Activated gamma-delta T cell treated with Interleukin-2 at 50 U/mL for 16 hours (primary cell): ENCODE data around the gene PLEKHO2.
"Not testable (repeated sequence)": the region's sequence is repeated elsewhere in the genome, so short reads cannot be mapped to it uniquely, and the experiment has no call there.

Source experiments
- DNase-seq: peaks from one replicate; pipeline ENCODE4 v3.0.0-alpha.2; 2020

The PLEKHO2 gene, protein sequence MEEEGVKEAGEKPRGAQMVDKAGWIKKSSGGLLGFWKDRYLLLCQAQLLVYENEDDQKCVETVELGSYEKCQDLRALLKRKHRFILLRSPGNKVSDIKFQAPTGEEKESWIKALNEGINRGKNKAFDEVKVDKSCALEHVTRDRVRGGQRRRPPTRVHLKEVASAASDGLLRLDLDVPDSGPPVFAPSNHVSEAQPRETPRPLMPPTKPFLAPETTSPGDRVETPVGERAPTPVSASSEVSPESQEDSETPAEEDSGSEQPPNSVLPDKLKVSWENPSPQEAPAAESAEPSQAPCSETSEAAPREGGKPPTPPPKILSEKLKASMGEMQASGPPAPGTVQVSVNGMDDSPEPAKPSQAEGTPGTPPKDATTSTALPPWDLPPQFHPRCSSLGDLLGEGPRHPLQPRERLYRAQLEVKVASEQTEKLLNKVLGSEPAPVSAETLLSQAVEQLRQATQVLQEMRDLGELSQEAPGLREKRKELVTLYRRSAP

DNA sequence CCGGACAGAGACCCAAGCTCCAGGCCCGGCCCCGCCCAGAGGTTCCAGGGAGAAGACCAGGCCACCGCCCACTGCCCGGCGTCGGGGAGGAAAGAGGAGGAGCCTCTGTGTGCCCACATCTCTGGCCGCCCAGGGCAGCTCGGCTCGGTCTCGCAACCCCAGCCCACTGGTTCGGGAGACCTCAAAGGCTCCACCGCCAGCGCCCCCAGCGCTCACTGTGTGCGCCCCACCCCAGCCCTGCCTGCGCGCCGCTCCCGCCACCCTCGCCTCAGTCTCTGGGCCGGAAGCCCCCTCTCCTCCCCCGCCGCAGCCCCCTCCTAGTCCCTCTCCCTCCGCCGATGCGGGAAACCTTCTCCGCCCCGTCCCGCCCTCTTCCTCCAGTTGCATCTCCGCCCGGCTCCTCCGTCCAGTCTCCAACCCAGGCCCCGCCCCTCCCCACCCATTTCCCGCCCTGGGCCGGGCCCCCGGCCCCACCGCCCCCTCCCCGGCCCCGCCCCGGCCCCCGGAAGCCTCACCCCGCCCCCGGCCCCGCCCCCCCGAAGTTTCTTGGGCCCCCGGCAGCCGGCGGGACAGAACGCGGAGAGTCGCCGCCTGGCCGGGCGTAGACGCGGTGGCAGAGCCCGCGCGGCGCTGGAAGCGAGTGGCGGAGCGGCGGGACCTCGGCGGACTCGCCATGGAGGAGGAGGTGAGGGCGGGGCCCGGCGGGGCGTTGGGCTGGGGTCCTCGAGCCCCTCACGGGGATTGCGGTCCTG, at the start of gene PLEKHO2:
TSS of gene PLEKHO2 (plus strand) at position 572 of the 752 bp plus-strand sequence. CDS start at position 674, 102 bp downstream.
- DNase-seq: peak; percentile 91

DNA sequence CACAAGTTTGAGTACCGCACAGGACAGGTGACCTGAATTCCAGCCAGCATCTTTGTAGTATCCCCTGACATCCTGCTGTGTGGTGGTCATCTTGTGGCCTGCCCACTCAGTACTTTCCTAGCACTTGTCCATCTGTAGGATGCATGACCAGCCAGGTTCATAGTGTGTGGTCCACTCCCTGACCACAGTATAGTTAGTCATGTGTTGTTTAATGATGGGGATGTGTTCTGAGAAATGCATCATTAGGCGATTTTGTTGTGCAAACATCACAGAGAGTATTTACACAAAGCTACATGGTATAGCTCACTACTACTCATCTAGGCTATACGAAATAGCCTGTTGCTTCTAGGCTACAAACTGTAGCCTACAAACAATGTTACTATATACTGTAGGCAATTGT, 49.4 kb upstream of the PLEKHO2 start:
- DNase-seq: no peak

- not testable (repeated sequence) for DNase-seq
Measured at GRCh38 chr15:64795299-64795698, 46.4 kb upstream of the PLEKHO2 start.

GRCh38 chr15:64795921-64796320, 45.8 kb upstream of the PLEKHO2 start:
- not testable (repeated sequence) for DNase-seq

GRCh38 chr15:64798905-64799304, 42.8 kb upstream of the PLEKHO2 start:
- not testable (repeated sequence) for DNase-seq

GRCh38 chr15:64800476-64800875, 41.2 kb upstream of the PLEKHO2 start:
- no peak for DNase-seq

DNA sequence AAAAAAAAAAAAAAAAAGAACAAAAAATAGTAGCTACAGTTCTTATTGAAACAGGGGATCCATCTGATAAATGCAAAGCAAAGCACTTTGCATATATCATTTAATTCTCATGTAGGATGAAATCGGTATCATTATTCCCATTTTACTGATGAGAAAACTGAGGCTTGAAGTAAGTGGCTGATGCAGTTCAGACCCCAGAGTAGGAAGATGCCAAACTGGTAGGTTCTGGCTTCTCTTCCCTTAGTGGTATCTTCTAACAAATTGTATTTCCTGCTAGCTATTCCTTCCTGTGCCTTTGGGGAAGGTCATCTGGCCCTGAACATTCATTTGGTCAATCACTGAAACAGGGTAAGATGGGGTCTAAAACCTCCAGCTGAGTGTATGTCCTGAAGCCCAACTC, 38.2 kb upstream of the PLEKHO2 start:
- no peak for DNase-seq

DNA sequence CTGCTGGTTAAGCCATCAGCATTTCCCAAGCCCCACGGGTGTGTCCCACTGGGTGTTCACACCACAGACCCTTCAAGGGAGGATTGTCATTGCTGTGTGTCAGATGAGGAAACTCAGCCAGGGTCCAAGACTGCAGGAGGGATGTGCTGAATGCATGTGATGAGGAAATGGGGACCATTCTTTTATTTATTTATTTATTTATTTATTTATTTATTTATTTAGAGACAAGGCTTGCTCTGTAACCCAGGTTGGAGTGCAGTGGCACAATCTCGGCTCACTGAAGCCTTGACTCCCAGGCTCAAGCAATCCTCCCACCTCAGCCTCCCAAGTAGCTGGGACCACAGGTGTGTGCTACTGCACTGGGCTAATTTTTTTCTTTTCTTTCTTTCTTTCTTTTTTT, 37.1 kb upstream of the PLEKHO2 start:
- no peak for DNase-seq

DNA sequence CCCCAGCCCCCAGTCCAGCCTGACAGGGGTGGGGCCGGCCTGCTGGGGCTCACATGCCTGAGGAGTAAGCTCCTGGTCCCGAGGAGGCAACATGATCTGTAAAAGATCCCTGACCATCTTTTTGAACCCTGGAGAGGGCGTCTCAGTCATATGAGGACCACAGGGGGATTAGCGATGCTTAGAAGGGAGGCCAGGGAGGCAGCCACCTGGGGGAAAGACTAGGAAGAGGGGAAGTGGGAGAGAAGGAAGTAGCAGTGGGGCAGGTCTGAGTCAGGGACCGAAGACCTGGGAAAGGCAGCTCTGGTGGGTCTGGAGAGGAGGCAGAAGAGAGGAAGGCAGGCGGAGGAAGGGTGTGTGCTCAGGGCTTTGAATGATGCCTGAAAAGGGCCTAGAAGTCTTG, 35.2 kb upstream of the PLEKHO2 start:
- no peak for DNase-seq

GRCh38 chr15:64807051-64807749, 34.5 kb upstream of the PLEKHO2 start:
- no peak for DNase-seq

DNA sequence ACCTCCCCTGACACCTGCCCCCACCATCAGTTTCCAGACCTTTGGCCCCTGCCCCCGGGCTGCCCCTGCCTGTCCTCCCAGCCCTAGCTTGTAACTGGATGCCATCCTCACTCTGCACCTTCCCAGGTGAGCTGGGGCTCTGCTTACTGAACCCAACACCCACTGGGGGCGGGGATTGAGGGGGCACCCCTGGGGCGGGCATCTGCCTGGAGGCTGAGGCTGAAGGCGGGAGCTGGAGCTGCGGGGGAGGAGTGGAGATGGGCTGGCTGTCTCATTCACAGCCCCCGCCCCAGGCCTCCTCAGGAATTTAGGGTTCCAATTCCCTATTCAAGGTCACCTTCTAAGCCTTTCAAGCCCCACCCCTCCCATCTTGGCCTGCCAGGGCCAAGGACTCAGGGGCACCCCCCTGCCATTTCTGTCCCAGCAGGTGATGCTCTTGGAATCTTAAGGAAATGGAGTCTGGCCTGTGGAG, 33.9 kb upstream of the PLEKHO2 start:
- no peak for DNase-seq

DNA sequence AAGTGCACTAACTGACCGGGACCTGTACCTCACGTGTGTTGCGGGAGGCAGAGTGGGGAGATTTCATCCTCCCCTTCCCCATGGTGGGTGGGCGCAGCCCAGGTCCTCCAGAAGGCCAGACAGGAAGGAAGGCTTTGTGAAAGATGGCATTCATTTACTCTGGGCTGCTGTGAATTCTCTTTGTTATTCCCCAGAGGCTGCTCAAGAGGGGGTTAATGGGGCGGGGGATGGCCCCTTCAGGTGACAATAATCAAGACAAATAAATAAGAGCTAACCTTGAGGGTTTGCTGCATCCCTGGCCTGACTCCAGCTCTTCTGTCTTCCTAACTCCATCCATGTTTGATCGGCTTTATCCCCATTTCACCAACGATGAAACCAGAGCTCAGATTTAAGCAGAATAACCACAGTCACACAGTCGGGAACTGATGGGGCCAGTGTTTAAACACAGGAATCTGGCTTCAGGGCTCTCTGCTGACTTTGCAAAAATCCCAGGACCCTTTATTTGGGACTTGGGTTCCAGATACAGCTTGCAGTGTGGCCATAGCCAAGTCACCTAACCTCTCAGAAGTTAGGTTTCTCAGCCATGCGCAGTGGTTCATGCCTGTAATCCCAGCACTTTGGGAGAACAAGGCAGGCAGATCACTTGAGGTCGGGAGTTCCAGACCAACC, 32.8 kb upstream of the PLEKHO2 start:
- DNase-seq: no peak

- DNase-seq: peak; percentile 54
Measured at GRCh38 chr15:64809649-64810496, 31.8 kb upstream of the PLEKHO2 start.

DNA sequence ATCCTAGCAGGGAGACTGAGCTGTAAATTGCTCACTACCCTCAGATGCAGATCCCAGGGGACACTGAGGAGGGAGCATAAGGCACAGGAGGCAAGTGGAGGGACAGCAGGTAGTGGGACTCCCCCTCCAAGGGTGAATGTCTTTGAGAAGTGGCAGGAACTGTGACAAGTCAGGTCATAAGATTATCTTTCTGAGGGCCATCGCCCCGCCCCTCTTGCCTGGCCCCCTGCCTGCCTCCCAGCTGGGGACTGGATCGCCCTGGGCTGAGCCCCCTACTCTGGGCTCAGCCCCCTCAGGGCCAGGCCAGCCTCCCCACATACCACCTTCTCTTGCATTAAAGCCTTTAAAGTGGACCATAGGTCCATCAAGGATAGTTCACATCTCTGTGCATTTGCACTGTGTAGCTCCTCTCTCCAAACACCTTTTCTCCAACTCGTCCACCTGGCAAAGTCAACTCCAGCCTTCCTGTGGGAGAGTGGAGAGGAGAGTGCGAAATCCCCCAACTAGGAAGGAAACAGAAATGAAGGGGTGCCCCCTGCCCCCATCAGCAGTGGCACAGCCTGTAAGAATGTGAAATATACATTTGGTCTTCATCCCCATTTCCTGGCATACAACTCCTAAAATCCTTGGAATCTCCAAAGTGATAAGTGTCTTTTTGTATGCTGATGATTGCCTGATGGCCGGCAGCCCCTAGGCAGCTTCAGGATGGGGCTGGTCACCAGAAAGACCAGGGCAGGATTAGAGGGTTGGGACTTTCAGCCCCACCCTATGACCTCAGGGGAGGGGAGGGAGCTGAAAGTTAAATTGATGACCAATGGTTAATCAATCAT, 31.0 kb upstream of the PLEKHO2 start:
- DNase-seq: no peak

DNA sequence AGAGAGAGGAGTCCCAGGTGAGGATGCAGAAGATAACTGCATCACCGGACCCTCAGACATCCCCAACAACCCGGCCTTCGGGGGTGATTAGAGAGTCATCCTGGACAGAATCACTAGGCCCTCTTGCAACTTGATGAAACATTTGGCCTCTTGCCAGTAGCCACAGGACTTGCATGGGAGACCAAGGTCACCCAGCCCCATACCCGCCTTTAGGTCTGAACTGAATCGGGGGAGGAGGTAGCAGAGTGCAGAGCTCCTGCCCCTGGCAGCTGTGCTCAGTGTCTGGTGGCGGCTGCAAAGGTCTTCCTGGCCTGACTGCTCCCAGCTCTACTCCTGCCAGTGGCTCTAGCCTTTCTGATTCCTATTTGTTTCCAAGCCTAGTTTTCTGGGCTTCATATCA, 28.6 kb upstream of the PLEKHO2 start:
- DNase-seq: no peak

DNA sequence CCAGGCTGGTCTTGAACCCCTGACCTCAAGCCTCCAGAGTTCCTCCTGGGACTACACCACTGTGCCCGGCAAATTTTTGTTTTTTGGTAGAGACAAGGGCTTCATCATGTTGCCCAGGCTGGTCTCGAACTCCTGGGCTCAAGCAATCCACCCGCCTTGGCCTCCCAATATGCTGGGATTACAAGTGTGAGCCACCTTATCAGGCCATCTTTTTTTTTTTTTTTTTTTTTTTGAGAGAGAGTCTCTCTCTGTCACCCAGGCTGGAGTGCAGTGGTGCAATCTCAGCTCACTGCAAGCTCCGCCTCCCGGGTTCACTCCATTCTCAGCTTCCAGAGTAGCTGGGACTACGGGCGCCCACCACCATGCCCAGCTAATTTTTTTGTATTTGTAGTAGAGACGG, 27.4 kb upstream of the PLEKHO2 start:
- not testable (repeated sequence) for DNase-seq

GRCh38 chr15:64814965-64815364, 26.8 kb upstream of the PLEKHO2 start:
- DNase-seq: not testable (repeated sequence)

DNA sequence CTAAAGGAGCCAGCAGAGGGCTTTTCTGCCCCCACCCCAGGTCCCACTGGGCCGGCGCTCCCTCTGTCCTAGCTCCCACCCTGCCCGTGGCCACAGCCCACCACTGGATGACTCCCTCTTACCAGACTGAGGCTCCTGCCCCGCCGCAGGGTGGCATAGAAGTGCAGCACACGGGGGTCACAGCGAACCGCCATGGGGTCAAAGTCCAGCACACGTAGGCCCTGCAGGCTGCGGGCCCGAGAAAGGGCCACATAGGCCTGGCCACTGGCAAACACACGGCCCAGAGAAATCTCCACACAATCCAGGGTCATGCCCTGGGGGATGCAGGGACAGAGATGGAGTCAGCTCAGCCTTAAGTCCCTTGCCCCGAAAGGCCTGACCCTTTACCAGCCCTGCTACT, 25.3 kb upstream of the PLEKHO2 start:
- DNase-seq: no peak

DNA sequence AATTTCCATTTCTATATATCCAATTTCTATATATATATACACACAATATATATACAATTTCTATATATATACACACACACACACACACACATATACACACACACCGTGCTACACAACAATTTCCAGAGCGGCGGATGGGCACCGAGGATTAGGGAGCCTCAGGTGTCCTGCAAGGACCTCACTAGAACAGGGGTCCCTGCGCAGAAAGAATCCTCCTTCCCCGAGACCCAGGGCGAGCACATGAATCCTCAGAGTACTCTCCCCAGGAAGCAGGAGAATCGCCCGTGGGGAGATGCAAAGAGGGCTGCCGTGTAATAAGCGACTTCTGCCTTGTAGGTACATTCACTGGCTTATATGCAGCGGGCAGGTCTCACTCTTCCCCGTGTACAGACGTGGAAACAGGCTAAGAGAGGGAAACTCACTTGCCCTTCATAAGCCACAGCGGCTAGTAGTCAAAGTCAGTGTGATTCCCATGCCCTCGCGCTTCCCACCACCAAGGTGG, 16.7 kb upstream of the PLEKHO2 start:
- DNase-seq: no peak
